ENCODE results near the gene RASGRP4.
"Not testable (repeated sequence)": the region's sequence is repeated elsewhere in the genome, so short reads cannot be mapped to it uniquely, and the experiment has no call there.

RASGRP4 gene

GRCh38 chr19:38370299-38370698 lies 55.7 kb downstream of the RASGRP4 start:
- no peak for DNase-seq (ENCODE audit: low spot score)

- no peak for DNase-seq (ENCODE audit: low spot score)
These were observed 56.4 kb downstream of the RASGRP4 start for GRCh38 chr19:38369584-38369983.

- DNase-seq (ENCODE audit: low spot score), result no peak
These were observed 59.0 kb downstream of the RASGRP4 start for GRCh38 chr19:38367041-38367440.

- not testable (repeated sequence) for DNase-seq (ENCODE audit: low spot score)
These were observed 62.9 kb downstream of the RASGRP4 start for GRCh38 chr19:38362946-38363688.

- DNase-seq (ENCODE audit: low spot score), result peak; percentile 47
These were observed 63.7 kb downstream of the RASGRP4 start for GRCh38 chr19:38362076-38362945.

GRCh38 chr19:38361633-38362075 lies 64.4 kb downstream of the RASGRP4 start:
- DNase-seq (ENCODE audit: low spot score), result peak; percentile 55

GRCh38 chr19:38360839-38361631 lies 65.0 kb downstream of the RASGRP4 start:
- peak; percentile 7 for DNase-seq (ENCODE audit: low spot score)

- no peak for DNase-seq (ENCODE audit: low spot score)
These were observed 65.7 kb downstream of the RASGRP4 start for GRCh38 chr19:38360351-38360750.

- no peak for DNase-seq (ENCODE audit: low spot score)
These were observed 66.6 kb downstream of the RASGRP4 start for GRCh38 chr19:38359242-38360021.
